H1 (cell line): ENCODE results near the gene STIM1. TPM values are rescaled to one million over a fixed set of nuclear protein-coding genes. Genes with fewer than 3 reads are reported as not detected.
A peak's percentile ranks its signal among the peaks of the same experiment; 100 is the strongest.

ENCODE experiments used
- CTCF ChIA-PET: fragments of 300-600 bp; sonication (Branson Sonifier 250); formaldehyde crosslinking; loops from one replicate; lab custom pipeline; 2021; ENCODE audit not compliant: partially characterized antibody; lab: Charles Lee
- POLR2A ChIA-PET: fragments of 300-600 bp; sonication (Branson Sonifier 250); formaldehyde crosslinking; loops from one replicate; lab custom pipeline; 2021; ENCODE audit warnings: inconsistent platforms; ENCODE audit not compliant: partially characterized antibody; lab: Charles Lee
- DNase-seq, 2 experiments: peaks; one replicate each; pipeline versions ENCODE4 v3.0.0 to v3.0.0-alpha.2; 2010 to 2022; ENCODE audit warnings: low spot score in 2 of 2, low read depth in 1 of 2, mixed read lengths in 1 of 2
- FAIRE-seq: peaks from 2 replicates; lab custom pipeline; 2011; peaks lifted over from hg19 to GRCh38; lab: Jason Lieb, UNC
- H2AFZ ChIP-seq: 2 replicates; pipeline ENCODE4 v1.8.1; 2012; ENCODE audit warnings: low read length, inconsistent platforms
- H2AK5ac ChIP-seq: 2 replicates; pipeline ENCODE4 v1.6.1; 2013; ENCODE audit warnings: low read depth, low read length
- H2BK120ac ChIP-seq: replicated peaks from 2 replicates; pipeline ENCODE3; 2013; ENCODE audit warnings: low read depth, low read length, inconsistent platforms
- H2BK12ac ChIP-seq: 2 replicates; pipeline ENCODE4 v1.6.1; 2013; ENCODE audit warnings: low read depth, low read length
- H2BK15ac ChIP-seq: 2 replicates; pipeline ENCODE4 v1.6.1; 2013; ENCODE audit warnings: low read length
- H2BK20ac ChIP-seq: 2 replicates; pipeline ENCODE4 v1.6.1; 2013; ENCODE audit warnings: low read length
- H2BK5ac ChIP-seq: 2 replicates; pipeline ENCODE4 v1.6.1; 2013; ENCODE audit warnings: low read depth, low read length
- H3K14ac ChIP-seq: 2 replicates; pipeline ENCODE4 v1.6.1; 2013; ENCODE audit warnings: inconsistent platforms; ENCODE audit not compliant: insufficient read length
- H3K18ac ChIP-seq: 2 replicates; pipeline ENCODE4 v1.6.1; 2013; ENCODE audit warnings: low read length; ENCODE audit errors: extremely low read depth
- H3K23ac ChIP-seq: 2 replicates; pipeline ENCODE4 v1.6.1; 2013; ENCODE audit warnings: inconsistent platforms; ENCODE audit not compliant: insufficient read length
- H3K23me2 ChIP-seq: 2 replicates; pipeline ENCODE4 v1.6.1; 2013; ENCODE audit warnings: low read depth, low read length
- H3K27ac ChIP-seq: 2 replicates; pipeline ENCODE4 v1.6.1; 2011; ENCODE audit warnings: low read depth, low read length, inconsistent platforms
- H3K27me3 ChIP-seq, 4 experiments: replicated peaks in 1 of 4; 1 replicate in 1 of 4; 2 replicates in 3 of 4; pipeline versions ENCODE4 v1.6.1 to v1.8.1; 2011 to 2013; ENCODE audit warnings: low read length in 3 of 4, mild to moderate bottlenecking in 3 of 4, inconsistent platforms in 2 of 4, mixed read lengths in 2 of 4, moderate library complexity in 1 of 4; ENCODE audit not compliant: control insufficient read depth in 3 of 4, insufficient read depth in 3 of 4; ENCODE audit errors: extremely low read depth in 1 of 4
- H3K36me3 ChIP-seq, 4 experiments: 2 replicates each; pipeline versions ENCODE4 v1.6.1 to v1.8.1; 2011 to 2013; ENCODE audit warnings: mild to moderate bottlenecking in 4 of 4, low read length in 3 of 4, moderate library complexity in 2 of 4, control low read depth in 1 of 4, inconsistent platforms in 1 of 4; ENCODE audit not compliant: insufficient read depth in 4 of 4, control insufficient read depth in 2 of 4
- H3K4ac ChIP-seq: replicated peaks from 2 replicates; pipeline ENCODE3; 2013; ENCODE audit warnings: low read length, low read depth, mixed read lengths, inconsistent platforms; ENCODE audit not compliant: insufficient read length
- H3K4me1 ChIP-seq, 4 experiments: replicated peaks in 1 of 4; 1 replicate in 1 of 4; 2 replicates in 3 of 4; pipeline versions ENCODE4 v1.6.1 to v1.8.1; 2011 to 2013; ENCODE audit warnings: low read length in 3 of 4, inconsistent platforms in 2 of 4, mixed read lengths in 1 of 4; ENCODE audit not compliant: insufficient read depth in 4 of 4, control insufficient read depth in 3 of 4
- H3K4me2 ChIP-seq, 2 experiments: 2 replicates each; pipeline versions ENCODE4 v1.6.1 to v1.8.1; 2011 to 2013; ENCODE audit warnings: low read depth in 2 of 2, low read length in 2 of 2, control low read depth in 1 of 2, inconsistent platforms in 1 of 2, mild to moderate bottlenecking in 1 of 2; ENCODE audit not compliant: insufficient read depth in 1 of 2
- H3K4me3 ChIP-seq, 4 experiments: fragments of 200-600, 300-600 bp in 1 of 4; sonication (generic), shearing (Covaris generic), sonication (Bioruptor Twin) in 1 of 4; 2 replicates each; pipeline versions ENCODE4 v1.5.1 to v1.8.1; 2011 to 2016; ENCODE audit warnings: low read length in 4 of 4, low read depth in 3 of 4, control low read depth in 2 of 4, inconsistent platforms in 2 of 4, mild to moderate bottlenecking in 2 of 4, mixed read lengths in 1 of 4, moderate library complexity in 1 of 4; ENCODE audit not compliant: insufficient read depth in 2 of 4; ENCODE audit errors: extremely low read depth in 1 of 4
- H3K56ac ChIP-seq: replicated peaks from 2 replicates; pipeline ENCODE3; 2013; ENCODE audit warnings: low read depth, mild to moderate bottlenecking, mixed read lengths, low read length, inconsistent platforms; ENCODE audit not compliant: insufficient read length
- H3K79me1 ChIP-seq: 2 replicates; pipeline ENCODE4 v1.6.1; 2013; ENCODE audit warnings: low read depth, low read length, control low read depth
- H3K79me2 ChIP-seq, 2 experiments: 2 replicates each; pipeline versions ENCODE4 v1.6.1 to v1.8.1; 2012 to 2013; ENCODE audit warnings: low read length in 2 of 2, mild to moderate bottlenecking in 2 of 2, inconsistent platforms in 1 of 2; ENCODE audit not compliant: insufficient read depth in 2 of 2, control insufficient read depth in 1 of 2
- H3K9ac ChIP-seq, 4 experiments: replicated peaks in 1 of 4; 1 replicate in 1 of 4; 2 replicates in 3 of 4; pipeline versions ENCODE4 v1.6.1 to v1.8.1; 2011 to 2013; ENCODE audit warnings: low read depth in 3 of 4, low read length in 3 of 4, control low read depth in 2 of 4, mild to moderate bottlenecking in 2 of 4, moderate library complexity in 2 of 4, inconsistent platforms in 1 of 4; ENCODE audit errors: extremely low read depth in 1 of 4
- H3K9me3 ChIP-seq, 2 experiments: 2 replicates each; pipeline versions ENCODE4 v1.6.1 to v1.8.1; 2012 to 2013; ENCODE audit warnings: mild to moderate bottlenecking in 2 of 2, moderate library complexity in 2 of 2, control low read depth in 1 of 2, inconsistent platforms in 1 of 2, low read depth in 1 of 2, low read length in 1 of 2, mixed read lengths in 1 of 2; ENCODE audit not compliant: insufficient read depth in 2 of 2
- H4K20me1 ChIP-seq, 2 experiments: replicated peaks in 1 of 2; 2 replicates each; pipeline versions ENCODE3 to v1.8.1; 2011 to 2013; ENCODE audit warnings: inconsistent platforms in 2 of 2, low read length in 2 of 2, mild to moderate bottlenecking in 1 of 2; ENCODE audit not compliant: insufficient read depth in 2 of 2, control insufficient read depth in 1 of 2
- H4K5ac ChIP-seq: 2 replicates; pipeline ENCODE4 v1.6.1; 2013; ENCODE audit warnings: low read length, low read depth, mixed read lengths, inconsistent platforms; ENCODE audit not compliant: insufficient read length
- H4K8ac ChIP-seq: 2 replicates; pipeline ENCODE4 v1.8.0; 2013; ENCODE audit warnings: mild to moderate bottlenecking, moderate library complexity, low read length, inconsistent platforms; ENCODE audit not compliant: insufficient read depth; ENCODE audit errors: extremely low read depth
- H4K91ac ChIP-seq: replicated peaks from 2 replicates; pipeline ENCODE3; 2013; ENCODE audit warnings: low read length, mixed read lengths, inconsistent platforms; ENCODE audit not compliant: insufficient read length
- GTF2F1 ChIP-seq: IDR thresholded peaks from 2 replicates; pipeline ENCODE4 v1.6.1; 2012; ENCODE audit warnings: low read depth, low read length, improper control_type of control experiment, borderline replicate concordance
- SP2 ChIP-seq: IDR thresholded peaks from 2 replicates; pipeline ENCODE4 v1.6.1; 2012; ENCODE audit warnings: mild to moderate bottlenecking, low read length, inconsistent platforms
- WGBS, 2 experiments: shearing (Covaris generic) in 1 of 2; methylation state at CpG; one replicate each; pipeline versions ENCODE4 v1.1.6 to v1.1.7; 2013 to 2015; ENCODE audit warnings: low lambda C conversion rate in 2 of 2, mixed read lengths in 2 of 2, inconsistent platforms in 1 of 2, low coverage in 1 of 2, missing lambda C conversion rate in 1 of 2; ENCODE audit not compliant: insufficient replicate concordance in 2 of 2, insufficient coverage in 1 of 2, insufficient read length in 1 of 2; ENCODE audit errors: extremely low coverage in 1 of 2, missing lambda C conversion rate in 1 of 2; 5-methylcytosine and 5-hydroxymethylcytosine counted together
- polyA plus RNA-seq, 7 experiments: library from polyadenylated mRNA; depleted of rRNA in 3 of 7; stranded (reverse) in 5 of 7; unstranded in 2 of 7; fragments of >200 nt in 5 of 7; fragments of 200-250 nt in 2 of 7; gene quantifications; 1 replicate in 5 of 7; 2 replicates in 1 of 7; 4 replicates in 1 of 7; pipeline versions ENCODE4 v1.2.1 to v1.2.3, GENCODE V29; 2011 to 2013; ENCODE audit warnings: missing spikeins in 2 of 7, mixed read lengths in 2 of 7
- total RNA-seq: library from RNA; stranded (reverse); fragmentation: NEBNext Ultra II Directional; extraction: Animal tissue kit (Norgen Biotek cat#: 25700); gene quantifications from 2 replicates; pipeline ENCODE4 v1.2.1, GENCODE V29; 2021

Gene STIM1
- total and polyA plus RNA-seq, 2 of the 8 experiments (the other 6 are each of a cell fraction or from before 2014, with no cell fraction given), result 11.1 to 12.2 TPM

- no peaks in the 10 kb centered on the region; the same call in 1 of the 2 replicates for H3K79me1 ChIP-seq
- CTCF ChIA-PET, result interaction anchor here (0.6 to 3.3 kb wide), 11 partner anchors 8 to 326 kb away, joined by 3 to 61 read pairs (median 4); partner anchors contain the start of genes PGAP2 and RHOG
- no peak overlapping the region for H4K5ac ChIP-seq
- 75% methylated on average over 8 of the region's 8 CpGs; no CpG with 5 or more reads in 1 of the 2 experiments for WGBS, 2 experiments
- no peaks in the 10 kb centered on the region for H3K27me3 ChIP-seq
- H3K23ac ChIP-seq, result no peak overlapping the region
- H2AK5ac ChIP-seq, result peak overlapping the region; percentile 55; the same call in 1 of the 2 replicates
- POLR2A ChIA-PET, result interaction anchor here (0.7 to 3.3 kb wide), 6 partner anchors 10 to 269 kb away, joined by 3 to 29 read pairs (median 4); partner anchors contain the start of genes PGAP2, RHOG and RRM1
- H2BK15ac ChIP-seq, result peak overlapping the region; percentile 76; the same call in 1 of the 2 replicates
- H2BK120ac ChIP-seq, result no peak overlapping the region
- TF ChIP-seq SP2 (no peak), GTF2F1 (no peak)
- H2BK5ac ChIP-seq, result peak overlapping the region; percentile 3; the same call in 1 of the 2 replicates
- no peak overlapping the region for H3K56ac ChIP-seq
- peaks cover 22 to 32% (median 24%) of the 10 kb centered on the region in 4 experiments for H3K4me1 ChIP-seq
- peaks cover 0 to 5% of the 10 kb centered on the region in 2 experiments; a peak in 1 of 4 replicates for H3K79me2 ChIP-seq
- H3K27ac ChIP-seq, result peak overlapping the region; percentile 22; the same call in 1 of the 2 replicates
- peak overlapping the region; percentile 87; the same call in 1 of the 2 replicates for H2BK20ac ChIP-seq
- peaks cover 4 to 19% (median 10%) of the 10 kb centered on the region in 4 experiments; a peak in 7 of 8 replicates for H3K36me3 ChIP-seq
- H3K23me2 ChIP-seq, result peaks cover 2% of the 10 kb centered on the region; the same call in 1 of the 2 replicates
- no peak overlapping the region; a peak in 1 of 7 replicates for H3K9ac ChIP-seq
- H4K20me1 ChIP-seq, result peaks cover 0 to 2% of the 10 kb centered on the region in 2 experiments
- peak overlapping the region; percentile 10 for H3K4ac ChIP-seq
- no peak for FAIRE-seq
- peak overlapping the region; percentile 75; the same call in 1 of the 2 replicates for H2BK12ac ChIP-seq
- no peak overlapping the region for H4K8ac ChIP-seq
- H3K14ac ChIP-seq, result no peak overlapping the region
- peak overlapping the region in 1 of 2 experiments; percentile 74; a peak in 2 of 4 replicates for H3K4me2 ChIP-seq
- peak overlapping the region in 1 of 4 experiments; percentile 25; a peak in 1 of 8 replicates for H3K4me3 ChIP-seq
- H3K9me3 ChIP-seq, result no peaks in the 10 kb centered on the region
- peak overlapping the region; percentile 71 for H3K18ac ChIP-seq
- DNase-seq, result no peak
- peak overlapping the region; percentile 75 for H4K91ac ChIP-seq
- no peak overlapping the region for H2AFZ ChIP-seq
These were observed 29.9 kb upstream of the STIM1 start for GRCh38 chr11:3825473-3826154.
